Neural crest cell (in vitro differentiated cells): Measurements from ENCODE around the gene CCDC141. TPM values are rescaled to one million over a fixed set of nuclear protein-coding genes. Genes with fewer than 3 reads are reported as not detected.

Experiments used
- DNase-seq: peaks from one replicate; pipeline ENCODE4 v3.0.0; 2021; ENCODE audit warnings: low read depth, mixed read lengths, low spot score
- H3K27ac Mint-ChIP-seq: one replicate; pipeline ENCODE4 v1.8.0; 2021; ENCODE audit warnings: mild to moderate bottlenecking, mixed read lengths; ENCODE audit not compliant: unreplicated experiment
- H3K27me3 Mint-ChIP-seq: 2 replicates; pipeline ENCODE4 v1.8.0; 2021; ENCODE audit warnings: low read depth, mild to moderate bottlenecking, mixed read lengths
- H3K36me3 Mint-ChIP-seq: 2 replicates; pipeline ENCODE4 v1.8.0; 2021; ENCODE audit warnings: low read depth, mild to moderate bottlenecking, mixed read lengths
- H3K4me1 Mint-ChIP-seq: 2 replicates; pipeline ENCODE4 v1.8.0; 2021; ENCODE audit warnings: mixed read lengths
- H3K4me3 Mint-ChIP-seq: one replicate; pipeline ENCODE4 v1.8.0; 2021; ENCODE audit warnings: mild to moderate bottlenecking, mixed read lengths
- H3K9me3 Mint-ChIP-seq: 2 replicates; pipeline ENCODE4 v1.8.0; 2021; ENCODE audit warnings: mixed read lengths
- CTCF ChIP-seq: fragments of 200-600 bp; sonication (generic); conservative IDR thresholded peaks from 2 replicates; pipeline ENCODE4 v1.5.0; 2021; ENCODE audit warnings: antibody characterized with exemption, mild to moderate bottlenecking
- total RNA-seq: library from RNA; stranded (reverse); gene quantifications from 2 replicates; pipeline ENCODE4 v1.2.1, GENCODE V29; 2021

The CCDC141 gene
- total RNA-seq, 1 donor from 2014 or later = not detected

- peaks cover 4% of the 10 kb centered on the region for H3K9me3 Mint-ChIP-seq
- no peak for TF ChIP-seq CTCF
- H3K36me3 Mint-ChIP-seq = no peaks in the 10 kb centered on the region
- no peak for DNase-seq
- H3K4me1 Mint-ChIP-seq = no peaks in the 10 kb centered on the region
- H3K27ac Mint-ChIP-seq = no peak overlapping the region
- peaks cover 2% of the 10 kb centered on the region for H3K27me3 Mint-ChIP-seq
- no peak overlapping the region for H3K4me3 Mint-ChIP-seq
Observed at GRCh38 chr2:178962805-178963433, 87.0 kb downstream of the CCDC141 start.

DNA sequence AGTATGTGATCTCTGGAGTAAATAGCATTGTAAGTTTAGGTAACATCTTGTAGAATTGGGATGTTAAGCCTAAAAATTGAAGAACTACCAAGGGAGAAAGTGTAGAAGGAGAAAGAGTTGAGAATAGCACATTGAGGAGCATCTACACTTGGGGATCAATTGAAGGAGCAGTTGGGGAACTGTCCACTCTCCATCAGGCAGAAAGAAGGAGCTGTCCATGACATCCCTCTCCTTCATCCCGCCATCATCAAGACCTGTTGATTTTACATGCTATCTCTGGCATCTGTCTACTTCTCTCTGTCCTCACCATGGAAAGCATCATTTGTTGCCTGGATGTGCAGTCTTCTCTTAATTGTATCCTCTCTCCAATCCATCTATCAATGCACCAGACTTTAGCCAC, 87.8 kb downstream of the CCDC141 start:
- no peak for TF ChIP-seq CTCF
- Mint-ChIP-seq H3K9me3 (peaks cover 4% of the 10 kb centered on the region), H3K27me3 (peaks cover 2% of the 10 kb centered on the region), H3K4me3 (no peak overlapping the region), H3K36me3 (no peaks in the 10 kb centered on the region), H3K4me1 (no peaks in the 10 kb centered on the region), H3K27ac (no peak overlapping the region)
- DNase-seq = no peak

GRCh38 chr2:178954049-178954448, 95.9 kb downstream of the CCDC141 start:
- no peak overlapping the region for H3K4me3 Mint-ChIP-seq
- no peaks in the 10 kb centered on the region for H3K36me3 Mint-ChIP-seq
- no peaks in the 10 kb centered on the region for H3K4me1 Mint-ChIP-seq
- TF ChIP-seq CTCF = no peak
- DNase-seq = no peak
- H3K27me3 Mint-ChIP-seq = no peaks in the 10 kb centered on the region
- no peaks in the 10 kb centered on the region for H3K9me3 Mint-ChIP-seq
- no peak overlapping the region for H3K27ac Mint-ChIP-seq

DNA sequence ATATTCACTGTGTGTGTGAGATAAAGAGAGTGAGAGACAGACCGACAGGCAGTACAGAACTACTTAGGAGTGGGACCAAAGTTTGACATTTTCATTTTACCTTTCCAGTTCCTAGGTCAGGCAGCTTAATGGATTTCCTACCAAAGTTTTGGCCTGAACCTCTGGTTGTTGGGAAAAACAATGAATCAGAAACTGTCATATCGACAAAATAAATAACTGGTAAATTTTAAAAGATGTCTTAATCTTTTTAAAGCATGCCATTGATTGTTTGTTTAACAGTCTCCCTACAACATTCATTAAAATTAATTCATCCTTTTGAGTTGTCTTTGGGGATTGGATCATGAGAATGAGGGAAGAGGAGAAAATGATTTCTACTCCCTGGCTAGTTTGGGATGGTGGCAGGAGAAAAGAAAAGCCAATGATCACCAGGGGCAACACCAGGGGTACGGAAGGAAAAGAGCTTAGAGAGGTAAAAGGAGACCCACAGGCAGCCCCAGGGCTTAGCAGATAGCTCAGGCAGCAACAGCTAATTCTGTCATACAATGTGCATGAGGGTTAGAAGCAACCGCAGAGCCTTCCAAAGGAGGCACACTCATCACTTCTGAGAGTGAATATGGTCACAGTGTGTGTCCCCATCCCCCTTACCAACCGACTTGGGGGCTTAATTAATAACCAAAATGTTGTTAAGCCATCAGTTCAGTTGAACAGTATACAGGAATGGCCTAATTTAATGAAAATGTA, 98.5 kb downstream of the CCDC141 start:
- Mint-ChIP-seq H3K27ac (no peak overlapping the region), H3K36me3 (no peaks in the 10 kb centered on the region), H3K9me3 (no peaks in the 10 kb centered on the region), H3K27me3 (no peaks in the 10 kb centered on the region), H3K4me3 (no peak overlapping the region), H3K4me1 (no peaks in the 10 kb centered on the region)
- no peak for TF ChIP-seq CTCF
- no peak for DNase-seq

DNA sequence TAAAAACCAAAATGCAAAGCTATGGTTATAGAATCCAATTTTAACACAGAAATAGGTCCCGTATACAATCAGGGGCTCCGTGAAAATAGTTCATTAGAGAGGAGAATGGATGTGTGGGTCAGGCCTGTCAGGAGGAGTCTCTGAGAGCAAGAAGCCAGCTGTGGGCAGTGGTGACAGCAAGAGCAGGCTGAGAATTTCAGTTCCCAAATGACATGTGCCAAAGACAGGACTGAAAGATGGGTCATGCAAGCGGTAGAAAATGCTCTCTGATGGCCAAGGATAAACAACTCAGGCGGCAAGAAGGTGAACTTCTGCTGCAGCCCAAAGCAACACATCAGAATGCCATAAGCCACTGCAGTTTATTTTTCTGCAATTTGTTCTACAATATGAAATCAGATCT, 100.4 kb downstream of the CCDC141 start:
- no peaks in the 10 kb centered on the region for H3K27me3 Mint-ChIP-seq
- H3K9me3 Mint-ChIP-seq = no peaks in the 10 kb centered on the region
- no peaks in the 10 kb centered on the region for H3K4me1 Mint-ChIP-seq
- DNase-seq = no peak
- no peak for TF ChIP-seq CTCF
- no peak overlapping the region for H3K27ac Mint-ChIP-seq
- no peaks in the 10 kb centered on the region for H3K36me3 Mint-ChIP-seq
- no peak overlapping the region for H3K4me3 Mint-ChIP-seq
